HEK293 (cell line): ENCODE measurements around the gene METTL1.

Experiments
- TF ChIP-seq, protein P1 (sequence below): fragments of 450-650 bp; formaldehyde crosslinking; IDR thresholded peaks from 2 replicates; pipeline ENCODE4 v1.5.1; 2016; ENCODE audit warnings: missing biosample characterization, missing genetic modification characterization
- TF ChIP-seq, protein P2 (sequence below): fragments of 450-650 bp; formaldehyde crosslinking; IDR thresholded peaks from 2 replicates; pipeline ENCODE4 v1.5.1; 2016; ENCODE audit warnings: missing biosample characterization, missing genetic modification characterization

DNA sequence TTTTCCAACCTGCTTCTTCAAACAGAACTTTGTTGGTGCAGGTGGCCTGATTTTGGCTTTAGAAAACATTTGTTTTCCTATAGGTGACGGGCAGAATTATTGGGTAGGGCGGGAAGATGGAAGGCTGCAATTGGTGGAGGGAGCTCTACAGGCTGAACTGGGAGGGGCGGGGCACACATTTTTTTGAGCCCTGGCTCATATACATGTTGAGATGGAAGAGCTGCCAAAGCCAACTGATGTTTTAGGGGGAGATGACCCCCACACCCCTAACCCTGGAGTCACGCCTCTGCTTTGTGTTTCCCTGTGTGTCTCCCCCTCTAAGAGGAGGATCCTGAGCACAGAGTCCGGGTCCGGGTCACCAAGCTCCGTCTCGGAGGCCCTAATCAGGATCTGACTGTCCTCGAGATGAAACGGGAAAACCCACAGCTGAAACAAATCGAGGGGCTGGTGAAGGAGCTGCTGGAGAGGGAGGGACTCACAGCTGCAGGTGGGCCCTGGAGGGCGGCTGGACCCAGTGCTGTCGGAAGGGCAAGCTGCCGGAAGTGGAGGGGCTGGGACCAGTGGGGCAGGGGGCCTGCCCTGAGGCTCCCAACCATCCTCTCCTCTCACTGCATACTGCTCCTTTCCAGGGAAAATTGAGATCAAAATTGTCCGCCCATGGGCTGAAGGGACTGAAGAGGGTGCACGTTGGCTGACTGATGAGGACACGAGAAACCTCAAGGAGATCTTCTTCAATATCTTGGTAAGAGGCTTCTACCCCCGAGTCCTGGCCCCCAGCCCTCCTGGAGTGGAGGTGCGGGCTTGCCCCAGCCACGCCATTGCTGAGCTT, 51.9 kb downstream of the METTL1 start:
- TF ChIP-seq, protein P1, sequence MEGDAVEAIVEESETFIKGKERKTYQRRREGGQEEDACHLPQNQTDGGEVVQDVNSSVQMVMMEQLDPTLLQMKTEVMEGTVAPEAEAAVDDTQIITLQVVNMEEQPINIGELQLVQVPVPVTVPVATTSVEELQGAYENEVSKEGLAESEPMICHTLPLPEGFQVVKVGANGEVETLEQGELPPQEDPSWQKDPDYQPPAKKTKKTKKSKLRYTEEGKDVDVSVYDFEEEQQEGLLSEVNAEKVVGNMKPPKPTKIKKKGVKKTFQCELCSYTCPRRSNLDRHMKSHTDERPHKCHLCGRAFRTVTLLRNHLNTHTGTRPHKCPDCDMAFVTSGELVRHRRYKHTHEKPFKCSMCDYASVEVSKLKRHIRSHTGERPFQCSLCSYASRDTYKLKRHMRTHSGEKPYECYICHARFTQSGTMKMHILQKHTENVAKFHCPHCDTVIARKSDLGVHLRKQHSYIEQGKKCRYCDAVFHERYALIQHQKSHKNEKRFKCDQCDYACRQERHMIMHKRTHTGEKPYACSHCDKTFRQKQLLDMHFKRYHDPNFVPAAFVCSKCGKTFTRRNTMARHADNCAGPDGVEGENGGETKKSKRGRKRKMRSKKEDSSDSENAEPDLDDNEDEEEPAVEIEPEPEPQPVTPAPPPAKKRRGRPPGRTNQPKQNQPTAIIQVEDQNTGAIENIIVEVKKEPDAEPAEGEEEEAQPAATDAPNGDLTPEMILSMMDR (tag by site-specific recombination): no peak
- TF ChIP-seq, protein P2, sequence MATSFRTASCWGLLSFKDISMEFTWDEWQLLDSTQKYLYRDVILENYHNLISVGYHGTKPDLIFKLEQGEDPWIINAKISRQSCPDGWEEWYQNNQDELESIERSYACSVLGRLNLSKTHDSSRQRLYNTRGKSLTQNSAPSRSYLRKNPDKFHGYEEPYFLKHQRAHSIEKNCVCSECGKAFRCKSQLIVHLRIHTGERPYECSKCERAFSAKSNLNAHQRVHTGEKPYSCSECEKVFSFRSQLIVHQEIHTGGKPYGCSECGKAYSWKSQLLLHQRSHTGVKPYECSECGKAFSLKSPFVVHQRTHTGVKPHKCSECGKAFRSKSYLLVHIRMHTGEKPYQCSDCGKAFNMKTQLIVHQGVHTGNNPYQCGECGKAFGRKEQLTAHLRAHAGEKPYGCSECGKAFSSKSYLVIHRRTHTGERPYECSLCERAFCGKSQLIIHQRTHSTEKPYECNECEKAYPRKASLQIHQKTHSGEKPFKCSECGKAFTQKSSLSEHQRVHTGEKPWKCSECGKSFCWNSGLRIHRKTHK (tag by site-specific recombination): no peak
